K562 (cell line): Measurements from ENCODE around the gene CPED1. TPM values are rescaled to one million over a fixed set of nuclear protein-coding genes. Genes with fewer than 3 reads are reported as not detected.
A peak's percentile ranks its signal among the peaks of the same experiment; 100 is the strongest.

ENCODE experiments used
- AFF4 ChIP-seq: sonication (generic); formaldehyde crosslinking; IDR thresholded peaks from 2 replicates; pipeline ENCODE4 v1.8.0; 2023; ENCODE audit warnings: mild to moderate bottlenecking, missing genetic modification reagents
- CC2D1A ChIP-seq: fragments of 450-650 bp; IDR thresholded peaks from 2 replicates; pipeline ENCODE4 v1.6.1; 2017; ENCODE audit warnings: mild to moderate bottlenecking
- ELK1 ChIP-seq: sonication (generic); formaldehyde crosslinking; IDR thresholded peaks from 2 replicates; pipeline ENCODE4 v1.8.1; 2022; ENCODE audit warnings: missing genetic modification reagents
- ETV5 ChIP-seq: sonication (generic); formaldehyde crosslinking; IDR thresholded peaks from 2 replicates; pipeline ENCODE4 v1.4.0; 2020; ENCODE audit warnings: low read depth, mild to moderate bottlenecking, missing genetic modification reagents
- HDAC1 ChIP-seq, 2 experiments: fragments of 450-650 bp; IDR thresholded peaks; 2 replicates each; pipeline ENCODE4 v1.6.1; 2016 to 2017; ENCODE audit warnings: inconsistent platforms in 1 of 2, mild to moderate bottlenecking in 1 of 2, moderate library complexity in 1 of 2
- HMGN3 ChIP-seq: IDR thresholded peaks from 2 replicates; pipeline ENCODE4 v1.6.1; 2011; ENCODE audit warnings: borderline replicate concordance, low read depth, mild to moderate bottlenecking, mixed read lengths, low read length; ENCODE audit not compliant: insufficient read length; ENCODE audit errors: extremely low read depth
- KDM1A ChIP-seq, 2 experiments: fragments of 450-650 bp; IDR thresholded peaks; 2 replicates each; pipeline ENCODE4 v1.6.1; 2016; ENCODE audit warnings: mild to moderate bottlenecking in 2 of 2
- MIER1 ChIP-seq: fragments of 450-650 bp; IDR thresholded peaks from 2 replicates; pipeline ENCODE4 v1.6.1; 2016; ENCODE audit warnings: antibody characterized with exemption, mild to moderate bottlenecking, low read depth
- PHB ChIP-seq: fragments of 250-450 bp; sonication (Bioruptor Pico); IDR thresholded peaks from 2 replicates; pipeline ENCODE4 v1.5.0; 2021
- PHF8 ChIP-seq: fragments of 200-600 bp; sonication (generic); IDR thresholded peaks from 2 replicates; pipeline ENCODE4 v1.6.1; 2012; ENCODE audit warnings: mixed run types, mild to moderate bottlenecking, inconsistent platforms, low read length, moderate library complexity, borderline replicate concordance
- USF2 ChIP-seq: sonication (generic); formaldehyde crosslinking; IDR thresholded peaks from 2 replicates; pipeline ENCODE4 v1.5.0; 2020; ENCODE audit warnings: missing genetic modification reagents
- ZBTB2 ChIP-seq: fragments of 450-650 bp; IDR thresholded peaks from 2 replicates; pipeline ENCODE4 v1.6.1; 2016; ENCODE audit warnings: antibody characterized with exemption
- ZBTB49 ChIP-seq: sonication (generic); formaldehyde crosslinking; IDR thresholded peaks from 2 replicates; pipeline ENCODE4 v1.8.0; 2022; ENCODE audit warnings: missing genetic modification reagents, mild to moderate bottlenecking, borderline replicate concordance
- ZNF324 ChIP-seq: fragments of 250-450 bp; sonication (Bioruptor Pico); IDR thresholded peaks from 2 replicates; pipeline ENCODE4 v1.4.0; 2020; ENCODE audit warnings: mild to moderate bottlenecking
- ZNF395 ChIP-seq: fragments of 200-800 bp; sonication (Bioruptor generic); IDR thresholded peaks from 2 replicates; pipeline ENCODE4 v1.6.1; 2017; ENCODE audit warnings: missing genetic modification characterization, missing compliant biosample characterization
- polyA plus RNA-seq, 8 experiments: library from polyadenylated mRNA; depleted of rRNA in 4 of 8; stranded (reverse) in 5 of 8; unstranded in 3 of 8; fragments of >200 nt; fragmentation: Nextera tagmentation in 2 of 8; fragmentation: Illumina TruSeq in 1 of 8; extraction: Ambion mirVana in 2 of 8; extraction: Trizol in 1 of 8; gene quantifications; 2 replicates each; pipeline versions ENCODE4 v1.2.1 to v1.2.3, GENCODE V29; 2011 to 2014; ENCODE audit warnings: inconsistent platforms in 1 of 8, missing spikeins in 1 of 8
- total RNA-seq, 7 experiments: library from RNA; depleted of rRNA in 6 of 7; stranded (reverse); fragments of >200 nt in 6 of 7; fragmentation: Illumina TruSeq in 2 of 7; extraction: Trizol in 2 of 7; gene quantifications; 2 replicates each; pipeline versions ENCODE4 v1.2.1 to v1.2.3, GENCODE V29; 2011 to 2021; ENCODE audit warnings: low replicate concordance in 1 of 7

The CPED1 gene
- total and polyA plus RNA-seq, 9 of the 15 experiments (the other 6 are each of a cell fraction or from before 2014, with no cell fraction given) = 195 to 393 (median 290) TPM

- TF ChIP-seq ZNF395 (peak; percentile 40; the same call in 1 of the 2 replicates), ETV5 (no peak), USF2 (CRISPR knock-in tag) (no peak), AFF4 (CRISPR knock-in tag) (peak; percentile 75; the same call in 1 of the 2 replicates), ZBTB2 (no peak), ZBTB49 (CRISPR knock-in tag) (no peak), MIER1 (no peak), ELK1 (CRISPR knock-in tag) (no peak), HMGN3 (no peak), HDAC1 (IDR thresholded peaks at IDR 0.05) (peak in 1 of 2 experiments; percentile 8; a peak in 2 of 4 replicates), KDM1A (IDR thresholded peaks at IDR 0.05) (no peak), ZNF324 (CRISPR knock-in tag) (no peak), PHF8 (0 out of 2 replicates have a peak, but pooled peaks have one; percentile 13), CC2D1A (no peak), PHB (CRISPR knock-in tag) (no peak)
These were observed 11.8 kb downstream of the CPED1 start (continued) for GRCh38 chr7:121000081-121000983.
